Spleen (tissue), 7 donors: ENCODE measurements around the gene NTN4.
"Not testable (repeated sequence)": the region's sequence is repeated elsewhere in the genome, so short reads cannot be mapped to it uniquely, and the experiment has no call there.

ENCODE experiments used
- POLR2A ChIP-seq, 3 donors: fragments of 450-650 bp; IDR thresholded peaks; one replicate each; pipeline ENCODE4 v1.5.1; 2017; ENCODE audit warnings: antibody characterized with exemption in 3 of 3, mild to moderate bottlenecking in 1 of 3
- POLR2AphosphoS5 ChIP-seq, 3 donors: sonication (generic); formaldehyde crosslinking; IDR thresholded peaks; one replicate each; pipeline ENCODE4 v1.5.1; 2017; ENCODE audit warnings: antibody characterized with exemption in 3 of 3
- TF ChIP-seq, protein P1 (sequence below), 11 experiments: fragments of 200-600 bp in 7 of 11; fragments of 450-650 bp in 4 of 11; sonication (generic) in 4 of 11; IDR thresholded peaks in 8 of 11; conservative IDR thresholded peaks in 3 of 11; 1 replicate in 7 of 11; 2 replicates in 4 of 11; pipeline versions ENCODE4 v1.4.0 to v1.8.0; 2016 to 2021; ENCODE audit warnings: antibody characterized with exemption in 11 of 11, inconsistent platforms in 4 of 11, mild to moderate bottlenecking in 1 of 11
- donor health status: DM: no; HTN: no; CAD: no; lungs with moderate emphysema.
- donor health status: DM: no; HTN: no; CAD: no.
- donor health status: DM: no; HTN: no; CAD: no.

DNA sequence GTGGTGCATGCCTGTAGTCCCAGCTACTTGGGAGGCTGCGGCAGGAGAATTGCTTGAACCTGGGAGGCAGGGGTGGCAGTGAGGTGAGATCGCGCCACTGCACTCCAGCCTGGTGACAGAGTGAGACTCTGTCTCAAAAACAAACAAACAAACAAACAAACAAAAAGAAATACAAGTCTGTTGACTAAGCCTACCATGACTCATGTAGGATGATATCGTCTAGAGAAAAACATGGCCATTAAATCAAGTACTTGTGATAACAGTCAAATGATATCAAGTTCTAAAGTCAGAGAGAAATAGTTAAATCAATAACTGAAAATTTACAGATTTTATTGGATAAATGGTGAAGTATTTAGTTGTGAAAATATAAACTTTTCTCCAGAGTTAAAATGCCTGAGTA is 21.6 kb upstream of the NTN4 start:
- not testable (repeated sequence) for TF ChIP-seq POLR2A, POLR2AphosphoS5 (IDR thresholded peaks at IDR 0.05)
- TF ChIP-seq, protein P1, sequence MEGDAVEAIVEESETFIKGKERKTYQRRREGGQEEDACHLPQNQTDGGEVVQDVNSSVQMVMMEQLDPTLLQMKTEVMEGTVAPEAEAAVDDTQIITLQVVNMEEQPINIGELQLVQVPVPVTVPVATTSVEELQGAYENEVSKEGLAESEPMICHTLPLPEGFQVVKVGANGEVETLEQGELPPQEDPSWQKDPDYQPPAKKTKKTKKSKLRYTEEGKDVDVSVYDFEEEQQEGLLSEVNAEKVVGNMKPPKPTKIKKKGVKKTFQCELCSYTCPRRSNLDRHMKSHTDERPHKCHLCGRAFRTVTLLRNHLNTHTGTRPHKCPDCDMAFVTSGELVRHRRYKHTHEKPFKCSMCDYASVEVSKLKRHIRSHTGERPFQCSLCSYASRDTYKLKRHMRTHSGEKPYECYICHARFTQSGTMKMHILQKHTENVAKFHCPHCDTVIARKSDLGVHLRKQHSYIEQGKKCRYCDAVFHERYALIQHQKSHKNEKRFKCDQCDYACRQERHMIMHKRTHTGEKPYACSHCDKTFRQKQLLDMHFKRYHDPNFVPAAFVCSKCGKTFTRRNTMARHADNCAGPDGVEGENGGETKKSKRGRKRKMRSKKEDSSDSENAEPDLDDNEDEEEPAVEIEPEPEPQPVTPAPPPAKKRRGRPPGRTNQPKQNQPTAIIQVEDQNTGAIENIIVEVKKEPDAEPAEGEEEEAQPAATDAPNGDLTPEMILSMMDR (IDR thresholded peaks at IDR 0.05 in 8 of 11, conservative IDR thresholded peaks at IDR 0.05 in 3 of 11): not testable (repeated sequence)
